Measurements from ENCODE around the gene INS.

Gene INS

GRCh38 chr11:2160736-2161259 lies at the start of gene INS:
Gene INS (minus strand): TSS chr11:2161209. CDS start chr11:2160971, 238 bp downstream.
- DNase-seq, result no peak

GRCh38 chr11:2210366-2211112 lies 49.5 kb upstream of the INS start:
- no peak for DNase-seq

GRCh38 chr11:2209900-2210321 lies 48.9 kb upstream of the INS start:
- DNase-seq, result no peak

- DNase-seq, result no peak
These were observed 48.4 kb upstream of the INS start for GRCh38 chr11:2209370-2209801.

- DNase-seq, result no peak
These were observed 47.8 kb upstream of the INS start for GRCh38 chr11:2208691-2209369.

GRCh38 chr11:2207773-2208621 lies 47.0 kb upstream of the INS start:
- DNase-seq, result no peak

GRCh38 chr11:2207212-2207611 lies 46.2 kb upstream of the INS start:
- no peak for DNase-seq

GRCh38 chr11:2205981-2206690 lies 45.1 kb upstream of the INS start:
- no peak for DNase-seq

GRCh38 chr11:2205214-2205720 lies 44.3 kb upstream of the INS start:
- no peak for DNase-seq

- no peak for DNase-seq
These were observed 43.6 kb upstream of the INS start for GRCh38 chr11:2204361-2205213.

- no peak for DNase-seq
These were observed 42.6 kb upstream of the INS start for GRCh38 chr11:2203440-2204259.

GRCh38 chr11:2202900-2203439 lies 42.0 kb upstream of the INS start:
- DNase-seq, result no peak

- DNase-seq, result no peak
These were observed 41.3 kb upstream of the INS start for GRCh38 chr11:2202071-2202899.

GRCh38 chr11:2201542-2201941 lies 40.5 kb upstream of the INS start:
- no peak for DNase-seq

- DNase-seq, result no peak
These were observed 40.0 kb upstream of the INS start for GRCh38 chr11:2200957-2201519.

- no peak for DNase-seq
These were observed 39.5 kb upstream of the INS start for GRCh38 chr11:2200536-2200935.

GRCh38 chr11:2199466-2200341 lies 38.7 kb upstream of the INS start:
- no peak for DNase-seq

All from stimulated activated CD4-positive, alpha-beta T cell treated with anti-CD3 and anti-CD28 coated beads, Interleukin-15, amount 100 ng/mL, for 24 hours (primary cell).